Measurements from ENCODE around the gene EFCAB11.

DNA sequence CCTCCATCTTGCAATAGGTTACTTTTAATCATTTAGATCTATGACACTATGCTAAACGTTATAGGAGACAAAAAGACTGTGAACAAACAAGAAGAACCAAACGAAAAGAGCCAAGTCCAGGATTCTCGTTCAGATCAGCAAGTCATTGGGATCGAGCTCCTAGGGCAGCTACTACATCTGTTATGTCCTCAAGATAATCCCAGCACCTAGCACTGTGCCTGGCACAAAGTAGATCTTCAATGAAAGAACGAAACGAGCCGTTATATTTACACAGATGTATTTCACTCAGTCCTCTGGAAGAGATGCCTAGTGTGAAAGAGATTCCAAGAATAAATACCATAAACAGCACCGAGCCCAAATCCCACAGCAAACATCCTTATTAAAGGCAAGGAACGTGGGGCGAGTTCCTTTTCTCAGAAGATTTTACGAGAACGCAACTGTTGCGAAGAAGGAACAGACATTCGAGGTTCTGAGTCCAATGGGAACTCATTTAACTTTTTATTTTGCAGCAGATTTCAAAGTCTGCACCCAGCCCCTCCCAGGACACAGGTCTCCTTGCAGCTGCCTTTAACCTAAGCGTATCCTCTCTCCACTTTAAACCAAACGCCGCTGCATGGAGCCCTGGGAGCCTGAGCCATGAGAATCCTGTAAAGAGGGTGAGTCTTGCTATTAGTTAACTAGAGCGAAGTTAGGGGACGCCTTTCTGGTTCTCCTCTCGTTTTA, 653 bp upstream of the EFCAB11 start:
- TF ChIP-seq ZNF274 (IDR thresholded peaks at IDR 0.05; ENCODE audit: low read depth, low read length) (no peak), YY1 (IDR thresholded peaks at IDR 0.05; ENCODE audit: insufficient read depth, insufficient read length) (no peak)
